ENCODE results near the gene BCKDK.
"Not testable (repeated sequence)": the region's sequence is repeated elsewhere in the genome, so short reads cannot be mapped to it uniquely, and the experiment has no call there.

The BCKDK gene

DNA sequence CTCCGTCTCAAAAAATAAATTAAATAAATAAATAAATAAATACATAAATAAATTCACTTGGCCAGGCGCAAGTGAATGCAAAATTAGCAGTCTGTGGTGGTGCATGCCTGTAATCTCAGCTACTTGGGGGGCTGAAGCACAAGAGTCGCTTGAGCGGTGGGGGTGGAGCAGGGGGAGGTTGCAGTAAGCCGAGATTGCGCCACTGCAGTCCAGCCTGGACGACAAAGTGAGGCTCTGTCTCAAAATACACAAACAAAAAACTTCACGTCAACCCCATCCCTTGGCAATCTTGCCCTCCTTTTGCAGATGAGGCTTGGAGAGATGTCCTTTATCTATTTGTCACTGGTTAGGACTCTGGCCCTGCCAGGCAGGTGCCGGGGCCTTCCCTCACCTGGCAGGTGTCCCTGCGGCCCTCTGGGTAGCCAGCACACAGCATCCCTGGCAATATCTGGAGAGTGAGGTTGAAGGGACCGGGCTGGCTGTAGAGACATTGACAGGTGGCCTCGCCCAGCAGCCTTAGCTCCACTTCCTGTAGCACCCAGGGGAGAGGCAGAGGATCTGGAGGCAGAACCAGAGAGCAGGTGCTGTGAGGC, 37.3 kb downstream of the BCKDK start:
- TF ChIP-seq, protein P1, sequence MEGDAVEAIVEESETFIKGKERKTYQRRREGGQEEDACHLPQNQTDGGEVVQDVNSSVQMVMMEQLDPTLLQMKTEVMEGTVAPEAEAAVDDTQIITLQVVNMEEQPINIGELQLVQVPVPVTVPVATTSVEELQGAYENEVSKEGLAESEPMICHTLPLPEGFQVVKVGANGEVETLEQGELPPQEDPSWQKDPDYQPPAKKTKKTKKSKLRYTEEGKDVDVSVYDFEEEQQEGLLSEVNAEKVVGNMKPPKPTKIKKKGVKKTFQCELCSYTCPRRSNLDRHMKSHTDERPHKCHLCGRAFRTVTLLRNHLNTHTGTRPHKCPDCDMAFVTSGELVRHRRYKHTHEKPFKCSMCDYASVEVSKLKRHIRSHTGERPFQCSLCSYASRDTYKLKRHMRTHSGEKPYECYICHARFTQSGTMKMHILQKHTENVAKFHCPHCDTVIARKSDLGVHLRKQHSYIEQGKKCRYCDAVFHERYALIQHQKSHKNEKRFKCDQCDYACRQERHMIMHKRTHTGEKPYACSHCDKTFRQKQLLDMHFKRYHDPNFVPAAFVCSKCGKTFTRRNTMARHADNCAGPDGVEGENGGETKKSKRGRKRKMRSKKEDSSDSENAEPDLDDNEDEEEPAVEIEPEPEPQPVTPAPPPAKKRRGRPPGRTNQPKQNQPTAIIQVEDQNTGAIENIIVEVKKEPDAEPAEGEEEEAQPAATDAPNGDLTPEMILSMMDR (IDR thresholded peaks at IDR 0.05; ENCODE audit: insufficient read depth, low read depth, low read length, missing control alignments) = no peak
- H3K4me3 ChIP-seq (ENCODE audit: low read depth, low read length) = no peak overlapping the region
- no peak for DNase-seq (ENCODE audit: low read depth)

DNA sequence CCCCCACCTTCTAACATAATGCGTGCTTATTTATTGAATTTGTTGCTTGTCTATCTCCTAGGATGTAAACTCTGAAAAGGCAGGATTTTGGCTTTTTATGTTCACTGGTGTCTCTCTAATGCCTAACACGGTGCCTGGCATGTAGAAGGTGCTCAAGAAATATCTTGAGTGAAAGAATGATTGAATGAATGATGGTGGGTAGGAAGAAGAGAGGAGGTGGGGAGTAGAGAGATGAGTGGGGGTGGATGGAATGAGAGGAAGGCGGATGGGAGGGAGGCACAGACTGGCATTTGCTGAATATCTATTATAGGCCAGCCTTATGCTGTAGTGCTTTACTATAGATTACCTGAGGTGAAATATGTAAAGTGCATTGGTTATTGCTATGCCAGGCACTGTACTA, 39.4 kb downstream of the BCKDK start:
- H3K4me3 ChIP-seq (ENCODE audit: low read depth, low read length) = no peak overlapping the region
- DNase-seq (ENCODE audit: low read depth) = no peak
- TF ChIP-seq, protein P1 (IDR thresholded peaks at IDR 0.05; ENCODE audit: insufficient read depth, low read depth, low read length, missing control alignments) = no peak

GRCh38 chr16:31148281-31148728, 40.1 kb downstream of the BCKDK start:
- no peak for DNase-seq (ENCODE audit: low read depth)
- H3K4me3 ChIP-seq (ENCODE audit: low read depth, low read length) = no peak overlapping the region
- TF ChIP-seq, protein P1 (IDR thresholded peaks at IDR 0.05; ENCODE audit: insufficient read depth, low read depth, low read length, missing control alignments) = no peak

GRCh38 chr16:31148896-31149295, 40.7 kb downstream of the BCKDK start:
- DNase-seq (ENCODE audit: low read depth) = no peak
- TF ChIP-seq, protein P1 (IDR thresholded peaks at IDR 0.05; ENCODE audit: insufficient read depth, low read depth, low read length, missing control alignments) = no peak
- no peak overlapping the region for H3K4me3 ChIP-seq (ENCODE audit: low read depth, low read length)

GRCh38 chr16:31149332-31149731, 41.1 kb downstream of the BCKDK start:
- TF ChIP-seq, protein P1 (IDR thresholded peaks at IDR 0.05; ENCODE audit: insufficient read depth, low read depth, low read length, missing control alignments) = no peak
- no peak overlapping the region for H3K4me3 ChIP-seq (ENCODE audit: low read depth, low read length)
- no peak for DNase-seq (ENCODE audit: low read depth)

DNA sequence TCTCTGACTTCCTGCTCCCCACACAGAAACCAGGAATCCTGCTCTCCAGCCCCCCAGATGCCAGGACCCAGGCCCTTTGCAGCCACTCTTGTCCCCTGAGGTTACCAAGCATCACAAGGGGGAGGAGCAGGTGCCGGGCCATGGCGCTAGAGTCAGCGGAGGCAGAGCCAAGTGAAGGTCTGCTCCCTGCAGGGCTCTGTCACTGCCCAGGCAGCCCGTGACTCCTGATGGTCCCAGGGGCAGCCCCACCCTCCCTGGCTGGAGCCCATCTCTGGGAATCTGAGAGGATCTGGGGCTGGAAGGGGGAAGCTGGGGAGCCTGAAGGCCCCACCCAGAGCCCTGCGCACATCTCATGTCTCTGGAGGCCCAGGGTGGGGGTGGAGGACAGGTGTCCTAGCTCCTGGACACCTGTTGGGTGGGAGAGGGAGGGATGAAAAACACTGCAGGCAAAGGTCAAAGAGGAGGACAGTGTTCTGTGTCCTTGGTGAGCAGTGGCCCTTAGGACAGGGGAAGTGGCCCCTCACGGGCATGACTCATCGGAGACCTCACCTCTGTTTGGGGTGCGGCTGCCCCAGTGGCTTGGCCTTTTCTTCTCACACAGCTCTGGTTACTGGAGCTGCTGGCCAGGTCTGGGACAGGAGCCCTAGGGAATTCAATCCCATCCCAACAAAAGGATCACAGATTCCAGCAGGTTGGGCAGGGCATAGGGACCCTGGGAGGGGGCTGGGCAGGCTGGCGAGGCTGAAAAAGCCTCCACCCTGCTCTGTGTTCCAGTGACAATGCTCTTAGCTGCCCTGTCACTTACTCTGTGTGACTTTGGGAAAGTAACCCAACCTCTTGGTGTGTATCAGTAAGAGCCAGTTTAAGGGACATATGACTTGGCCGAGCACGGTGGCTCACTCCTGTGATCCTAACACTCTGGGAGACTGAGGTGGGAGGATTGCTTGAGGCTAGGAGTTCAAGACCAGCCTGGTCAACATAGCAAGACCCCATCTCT, 42.0 kb downstream of the BCKDK start, which contains the start of gene PRSS36:
Gene PRSS36, minus strand, starts transcription at position 173 of the 997 bp plus-strand sequence. Its CDS starts 31 bp downstream, at position 142.
- DNase-seq (ENCODE audit: low read depth) = no peak
- TF ChIP-seq, protein P1 (IDR thresholded peaks at IDR 0.05; ENCODE audit: insufficient read depth, low read depth, low read length, missing control alignments) = no peak
- H3K4me3 ChIP-seq (ENCODE audit: low read depth, low read length) = no peak within 1 kb of the TSS

DNA sequence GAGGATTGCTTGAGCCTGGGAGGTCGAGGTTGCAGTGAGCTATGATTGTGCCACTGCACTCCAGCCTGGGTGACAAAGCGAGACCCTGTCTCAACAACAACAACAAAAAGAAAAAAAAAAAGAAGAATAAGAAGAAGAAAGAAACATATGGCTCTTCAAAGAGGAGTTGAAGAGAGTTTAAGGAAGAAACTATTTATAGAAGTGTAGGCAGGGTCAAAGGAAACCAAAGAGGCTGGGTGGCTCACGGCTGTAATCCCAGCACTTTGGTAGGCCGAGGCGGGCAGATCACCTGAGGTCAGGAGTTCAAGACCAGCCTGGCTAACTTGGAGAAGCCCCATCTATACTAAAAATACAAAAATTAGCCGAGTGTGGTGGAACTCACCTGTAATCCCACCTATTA, 42.8 kb downstream of the BCKDK start:
- not testable (repeated sequence) for DNase-seq (ENCODE audit: low read depth)

More for the DNA sequence above, 42.8 kb downstream of the BCKDK start:
- not testable (repeated sequence) for H3K4me3 ChIP-seq (ENCODE audit: low read depth, low read length)

Data from GM12865 (cell line).